BE2C (cell line): Measurements from ENCODE around the gene POU2F1.

Experiments used
- DNase-seq: peaks from one replicate; pipeline ENCODE4 v3.0.0-alpha.2; 2020
- H3K27me3 ChIP-seq: fragments of 250-450 bp; sonication (Bioruptor Pico); 2 replicates; pipeline ENCODE4 v1.5.1; 2020; ENCODE audit warnings: mild to moderate bottlenecking
- H3K36me3 ChIP-seq: fragments of 250-450 bp; sonication (Bioruptor Pico); 2 replicates; pipeline ENCODE4 v1.5.1; 2020; ENCODE audit warnings: mild to moderate bottlenecking
- H3K4me1 ChIP-seq: fragments of 250-450 bp; sonication (Bioruptor Pico); 2 replicates; pipeline ENCODE4 v1.5.1; 2020
- H3K4me3 ChIP-seq: 2 replicates; pipeline ENCODE4 v1.5.1; 2011; ENCODE audit warnings: low read depth, low read length
- H3K9me3 ChIP-seq: fragments of 250-450 bp; sonication (Bioruptor Pico); 2 replicates; pipeline ENCODE4 v1.5.1; 2020
- CTCF ChIP-seq: IDR thresholded peaks from 2 replicates; pipeline ENCODE4 v1.5.1; 2012; ENCODE audit warnings: mild to moderate bottlenecking, low read depth, low read length

The POU2F1 gene

DNA sequence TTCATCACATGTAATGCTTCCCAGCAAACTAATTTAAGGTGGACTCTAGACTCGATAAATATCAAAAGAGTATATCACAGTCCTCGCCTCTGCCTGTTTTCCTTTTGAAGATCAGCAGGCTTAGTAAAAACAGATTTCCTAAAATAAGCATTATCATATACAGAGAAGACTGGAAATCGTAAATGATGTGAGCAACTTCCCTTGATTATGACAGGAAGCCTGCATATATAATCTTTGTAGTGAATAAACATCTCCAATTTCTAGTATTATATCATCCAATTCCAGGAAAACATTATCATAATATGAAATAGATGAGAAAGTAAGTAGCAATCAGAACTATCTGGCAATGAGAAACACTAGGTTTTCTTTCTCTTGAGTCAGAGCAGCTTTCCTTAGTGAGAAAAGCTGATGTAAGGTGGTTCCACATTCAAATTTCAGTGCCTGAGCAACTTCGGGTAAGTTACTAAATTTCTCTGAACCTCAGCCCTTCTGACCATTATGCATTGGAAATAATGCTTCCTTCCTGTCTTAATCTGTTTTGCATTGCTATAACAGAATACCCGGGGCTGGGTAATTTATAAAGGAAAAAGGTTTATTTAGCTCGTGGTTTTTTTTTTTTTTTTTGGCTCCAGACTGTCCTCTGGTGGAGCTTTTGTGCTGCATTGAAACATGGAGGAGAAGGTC lies 12.6 kb upstream of the POU2F1 start:
- H3K27me3 ChIP-seq, result no peaks in the 10 kb centered on the region
- no peaks in the 10 kb centered on the region for H3K9me3 ChIP-seq
- H3K4me1 ChIP-seq, result no peaks in the 10 kb centered on the region; the same call in 1 of the 2 replicates
- no peak for DNase-seq
- no peaks in the 10 kb centered on the region for H3K36me3 ChIP-seq
- TF ChIP-seq CTCF, result peak; percentile 53
- H3K4me3 ChIP-seq, result no peak overlapping the region

DNA sequence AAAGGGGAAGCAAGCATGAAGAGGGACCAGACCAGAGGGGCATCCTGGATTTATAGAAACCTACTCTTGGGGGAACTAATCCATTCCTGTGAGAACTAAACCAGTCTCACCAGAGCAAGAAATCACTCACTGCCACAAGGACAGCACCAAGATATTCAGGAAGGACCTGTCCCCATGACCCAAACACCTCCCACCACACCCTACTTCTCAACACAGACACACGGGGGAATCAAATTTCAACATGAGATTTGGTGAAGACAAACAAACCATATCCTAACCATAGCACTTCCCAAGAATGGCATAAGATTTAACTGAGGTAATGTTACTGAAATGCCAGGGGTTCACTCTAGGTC lies 12.1 kb upstream of the POU2F1 start:
- DNase-seq, result no peak
- H3K36me3 ChIP-seq, result no peaks in the 10 kb centered on the region
- no peak for TF ChIP-seq CTCF
- H3K9me3 ChIP-seq, result no peaks in the 10 kb centered on the region
- H3K27me3 ChIP-seq, result no peaks in the 10 kb centered on the region
- no peaks in the 10 kb centered on the region; the same call in 1 of the 2 replicates for H3K4me1 ChIP-seq
- no peak overlapping the region for H3K4me3 ChIP-seq

- Histone ChIP-seq H3K27me3 (no peaks in the 10 kb centered on the region), H3K9me3 (no peaks in the 10 kb centered on the region), H3K4me3 (no peak overlapping the region), H3K4me1 (no peaks in the 10 kb centered on the region; the same call in 1 of the 2 replicates), H3K36me3 (no peaks in the 10 kb centered on the region)
- no peak for DNase-seq
- no peak for TF ChIP-seq CTCF
Measured at GRCh38 chr1:167209044-167209443, 11.6 kb upstream of the POU2F1 start.

DNA sequence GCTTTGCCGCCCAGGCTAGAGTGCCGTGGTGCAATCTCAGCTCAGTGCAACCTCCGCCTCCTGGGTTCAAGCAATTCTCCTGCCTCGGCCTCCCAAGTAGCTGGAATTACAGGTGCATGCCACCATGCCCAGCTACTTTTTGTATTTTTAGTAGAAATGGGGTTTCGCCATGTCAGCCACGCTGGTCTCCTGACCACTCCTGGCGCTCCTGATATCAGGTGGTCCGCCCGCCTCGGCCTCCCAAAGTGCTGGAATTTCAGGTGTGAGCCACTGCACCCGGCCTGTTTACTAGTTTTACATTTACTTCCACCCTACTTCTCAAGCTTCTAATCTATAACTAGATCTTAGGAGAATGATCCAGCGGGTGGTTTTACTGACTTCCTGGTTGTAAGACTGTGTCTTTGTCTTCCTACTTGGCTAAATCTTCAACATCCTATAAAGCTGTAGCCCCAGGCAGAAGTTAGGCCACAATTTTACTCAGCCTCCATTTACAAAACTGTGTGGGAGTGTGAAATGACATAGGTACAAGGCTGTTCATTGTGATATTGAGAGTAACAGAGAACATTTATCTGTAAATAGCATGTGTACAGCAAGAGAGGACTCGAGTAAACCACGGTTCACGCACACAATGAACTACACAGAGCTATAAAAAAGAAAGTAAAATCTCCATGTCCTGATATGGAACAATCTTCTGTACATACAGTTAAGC lies 9.6 kb upstream of the POU2F1 start:
- Histone ChIP-seq H3K4me1 (no peaks in the 10 kb centered on the region; the same call in 1 of the 2 replicates), H3K36me3 (no peaks in the 10 kb centered on the region), H3K4me3 (no peak overlapping the region), H3K9me3 (no peaks in the 10 kb centered on the region), H3K27me3 (no peaks in the 10 kb centered on the region)
- no peak for TF ChIP-seq CTCF
- no peak for DNase-seq

GRCh38 chr1:167212025-167212424 lies 8.7 kb upstream of the POU2F1 start:
- Histone ChIP-seq H3K36me3 (no peaks in the 10 kb centered on the region), H3K9me3 (no peaks in the 10 kb centered on the region)
- no peak for DNase-seq

More at GRCh38 chr1:167212025-167212424, 8.7 kb upstream of the POU2F1 start:
- no peaks in the 10 kb centered on the region; the same call in 1 of the 2 replicates for H3K4me1 ChIP-seq
- H3K27me3 ChIP-seq, result no peaks in the 10 kb centered on the region
- no peak overlapping the region for H3K4me3 ChIP-seq
- TF ChIP-seq CTCF, result no peak
